Uterus (tissue), 4 donors: ENCODE results near the gene VPS54. TPM values are rescaled to one million over a fixed set of nuclear protein-coding genes. Genes with fewer than 3 reads are reported as not detected.

ENCODE experiments used
- DNase-seq, 2 donors: peaks; one replicate each; pipeline ENCODE4 v3.0.0-alpha.2; 2019 to 2020
- H3K27ac ChIP-seq, 2 donors: fragments of 200-600 bp; sonication (generic); 1 replicate in 1 of 2; 2 replicates in 1 of 2; pipeline ENCODE4 v1.5.1; 2016 to 2018
- H3K27me3 ChIP-seq, 2 donors: fragments of 200-600 bp; sonication (generic); one replicate each; pipeline ENCODE4 v1.5.1; 2018 to 2019; ENCODE audit warnings: control low read depth in 1 of 2
- H3K36me3 ChIP-seq, 2 donors: fragments of 200-600 bp; sonication (generic); one replicate each; pipeline ENCODE4 v1.5.1; 2019; ENCODE audit warnings: control low read depth in 1 of 2
- H3K4me1 ChIP-seq, 2 donors: fragments of 200-600 bp; sonication (generic); one replicate each; pipeline ENCODE4 v1.5.1; 2018 to 2019; ENCODE audit warnings: control low read depth in 1 of 2
- H3K4me3 ChIP-seq, 2 donors: fragments of 200-600 bp; sonication (generic); 1 replicate in 1 of 2; 2 replicates in 1 of 2; pipeline ENCODE4 v1.5.1; 2018 to 2019; ENCODE audit warnings: mild to moderate bottlenecking in 1 of 2
- H3K9me3 ChIP-seq, 2 donors: fragments of 200-600 bp; sonication (generic); one replicate each; pipeline ENCODE4 v1.5.1; 2019; ENCODE audit warnings: control low read depth in 1 of 2
- CTCF ChIP-seq, 4 experiments: fragments of 200-600 bp in 2 of 4; fragments of 450-650 bp in 2 of 4; sonication (generic) in 2 of 4; IDR thresholded peaks; one replicate each; pipeline ENCODE4 v1.5.1; 2016 to 2019; ENCODE audit warnings: antibody characterized with exemption in 4 of 4, mild to moderate bottlenecking in 2 of 4, moderate library complexity in 1 of 4
- POLR2A ChIP-seq, 2 donors: fragments of 450-650 bp; IDR thresholded peaks; one replicate each; pipeline ENCODE4 v1.6.1; 2016; ENCODE audit warnings: antibody characterized with exemption in 2 of 2, mild to moderate bottlenecking in 1 of 2, moderate library complexity in 1 of 2
- intact Hi-C: fragments of 100-400 bp; cut with DNase I; formaldehyde crosslinking; loops from one replicate; pipeline ENCODE4 v1.15.1; 2023; ENCODE audit warnings: low total_unique reads
- total RNA-seq, 4 donors: library from RNA; depleted of rRNA in 3 of 4; stranded (reverse); fragments of >200 nt in 3 of 4; gene quantifications; one replicate each; pipeline versions ENCODE4 v1.1.0 to v1.2.4, GENCODE V29; 2014 to 2023
- donor health status: DM: yes; HTN: yes; CAD: no.

The VPS54 gene
- total RNA-seq, 4 donors from 2014 or later, result 32.1 to 55.2 (median 39.8) TPM

- Histone ChIP-seq H3K9me3 (no peaks in the 10 kb centered on the region), H3K27ac (no peak overlapping the region), H3K4me1 (no peaks in the 10 kb centered on the region), H3K4me3 (no peak overlapping the region), H3K36me3 (no peaks in the 10 kb centered on the region), H3K27me3 (no peaks in the 10 kb centered on the region)
- DNase-seq, result no peak
- intact Hi-C loops, result no loop called here
- TF ChIP-seq POLR2A (IDR thresholded peaks at IDR 0.05) (no peak), CTCF (IDR thresholded peaks at IDR 0.05) (no peak)
These were observed 128.6 kb downstream of the VPS54 start for GRCh38 chr2:63890678-63891077.

- Histone ChIP-seq H3K36me3 (no peaks in the 10 kb centered on the region), H3K9me3 (no peaks in the 10 kb centered on the region), H3K4me1 (no peaks in the 10 kb centered on the region), H3K27ac (no peak overlapping the region), H3K4me3 (no peak overlapping the region), H3K27me3 (no peaks in the 10 kb centered on the region)
- intact Hi-C loops, result loop anchor here (10.0 kb wide), 1 partner anchor 296 kb away; no protein-coding TSS in a partner anchor
- peak in 1 of 2 donors; percentile 22 for DNase-seq
- TF ChIP-seq CTCF (IDR thresholded peaks at IDR 0.05) (peak; percentile 49 to 66 (median 58)), POLR2A (IDR thresholded peaks at IDR 0.05) (no peak)
These were observed 130.5 kb downstream of the VPS54 start for GRCh38 chr2:63888490-63889402.

- H3K9me3 ChIP-seq, result no peaks in the 10 kb centered on the region
- H3K36me3 ChIP-seq, result no peaks in the 10 kb centered on the region
- H3K4me1 ChIP-seq, result no peaks in the 10 kb centered on the region
- H3K27me3 ChIP-seq, result no peaks in the 10 kb centered on the region
- H3K4me3 ChIP-seq, result no peak overlapping the region
- TF ChIP-seq CTCF (IDR thresholded peaks at IDR 0.05), result no peak
- no peak for TF ChIP-seq POLR2A (IDR thresholded peaks at IDR 0.05)
- intact Hi-C loops, result loop anchor here (10.0 kb wide), 1 partner anchor 297 kb away; no protein-coding TSS in a partner anchor
- no peak overlapping the region for H3K27ac ChIP-seq
- no peak for DNase-seq
These were observed 131.2 kb downstream of the VPS54 start for GRCh38 chr2:63888053-63888452.

GRCh38 chr2:63886445-63886844 is 132.8 kb downstream of the VPS54 start:
- H3K4me1 ChIP-seq, result no peaks in the 10 kb centered on the region
- H3K36me3 ChIP-seq, result no peaks in the 10 kb centered on the region
- no peaks in the 10 kb centered on the region for H3K27me3 ChIP-seq
- H3K9me3 ChIP-seq, result no peaks in the 10 kb centered on the region
- TF ChIP-seq POLR2A (IDR thresholded peaks at IDR 0.05) (no peak), CTCF (IDR thresholded peaks at IDR 0.05) (no peak)
- no peak overlapping the region for H3K4me3 ChIP-seq
- no peak overlapping the region for H3K27ac ChIP-seq
- DNase-seq, result no peak
- intact Hi-C loops, result loop anchor here (10.0 kb wide), 1 partner anchor 298 kb away; no protein-coding TSS in a partner anchor
